ENCODE data around the gene MEP1A. TPM values are rescaled to one million over a fixed set of nuclear protein-coding genes. Genes with fewer than 3 reads are reported as not detected.

The MEP1A gene
- total and polyA plus RNA-seq, 9 of the 15 experiments (the other 6 are each of a cell fraction or from before 2014, with no cell fraction given): not detected

- H3K9ac ChIP-seq (ENCODE audit: insufficient read depth in 1 of 2, low read depth in 2 of 2, low read length in 2 of 2): no peak overlapping the region
- H3K36me3 ChIP-seq (ENCODE audit: control insufficient read depth, insufficient read depth, low read length): no peaks in the 10 kb centered on the region
- intact Hi-C loops (cut with micrococcal nuclease): no loop called here
- TF ChIP-seq TCF3 (CRISPR knock-in tag; IDR thresholded peaks at IDR 0.05) (no peak), SRSF7 (optimal IDR thresholded peaks at IDR 0.05; ENCODE audit: low read depth, low read length) (no peak), PCBP1 (IDR thresholded peaks at IDR 0.05; ENCODE audit: low read depth, low read length, poor library complexity, severe bottlenecking) (no peak), EGR1 (conservative IDR thresholded peaks at IDR 0.05) (no peak), ZBTB40 (IDR thresholded peaks at IDR 0.05) (no peak), ZBTB40 (CRISPR knock-in tag; IDR thresholded peaks at IDR 0.05) (no peak), ZNF780A (CRISPR knock-in tag; IDR thresholded peaks at IDR 0.05) (no peak)
- WGBS (ENCODE audit: insufficient coverage, low coverage, missing lambda C conversion rate): 1% methylated on average over 4 of the region's 4 CpGs
- H3K4me1 ChIP-seq (replicated peaks in 1 of 2; ENCODE audit: control insufficient read depth in 2 of 2, insufficient read depth in 2 of 2, low read length in 2 of 2): no peaks in the 10 kb centered on the region
- no peak overlapping the region for H3K4me3 ChIP-seq
- no peak for ATAC-seq
- FAIRE-seq: no peak
- no peaks in the 10 kb centered on the region for H3K9me1 ChIP-seq (ENCODE audit: control insufficient read depth, insufficient read depth, low read length)
- H2AFZ ChIP-seq (ENCODE audit: low read depth, low read length): no peak overlapping the region
- ChIA-PET POLR2A (no interaction called here), CTCF (ENCODE audit: low intra/inter-chr PET ratio) (no interaction called here)
- no TSS peak for BruUV-seq (replicated peaks)
- DNase-seq (ENCODE audit: extremely low read depth in 1 of 4, low spot score in 3 of 4): no peak
- no peaks in the 10 kb centered on the region for H3K27me3 ChIP-seq (ENCODE audit: control insufficient read depth in 2 of 2, insufficient read depth in 2 of 2, low read length in 2 of 2)
- H3K27ac ChIP-seq (ENCODE audit: extremely low read depth, low read depth, low read length): no peak overlapping the region
- no peaks in the 10 kb centered on the region for H3K79me2 ChIP-seq (ENCODE audit: control insufficient read depth, insufficient read depth, low read length)
- H3K4me2 ChIP-seq (ENCODE audit: insufficient read depth, low read length): no peak overlapping the region
- H4K20me1 ChIP-seq (replicated peaks; ENCODE audit: control insufficient read depth, insufficient read depth, low read length): no peaks in the 10 kb centered on the region
- in situ Hi-C loops (cut with MboI): no loop called here
- H3K9me3 ChIP-seq (replicated peaks; ENCODE audit: control insufficient read depth, insufficient read depth, low read depth, low read length): no peaks in the 10 kb centered on the region
Observed at GRCh38 chr6:46821458-46821881, 28.3 kb downstream of the MEP1A start.

Measured in K562 (cell line).